D721Med (cell line): Measurements from ENCODE around the gene MRPL33.

Experiments
- DNase-seq: peaks from one replicate; pipeline ENCODE4 v3.0.0; 2011; ENCODE audit warnings: low spot score; ENCODE audit not compliant: insufficient read length
- FAIRE-seq: peaks from 2 replicates; lab custom pipeline; 2011; peaks lifted over from hg19 to GRCh38; lab: Jason Lieb, UNC
- TF ChIP-seq, protein P1 (sequence below): IDR thresholded peaks from 2 replicates; pipeline ENCODE4 v1.5.1; 2012; ENCODE audit warnings: mild to moderate bottlenecking, control low read depth; ENCODE audit not compliant: insufficient read depth; ENCODE audit errors: missing control alignments

The MRPL33 gene

DNA sequence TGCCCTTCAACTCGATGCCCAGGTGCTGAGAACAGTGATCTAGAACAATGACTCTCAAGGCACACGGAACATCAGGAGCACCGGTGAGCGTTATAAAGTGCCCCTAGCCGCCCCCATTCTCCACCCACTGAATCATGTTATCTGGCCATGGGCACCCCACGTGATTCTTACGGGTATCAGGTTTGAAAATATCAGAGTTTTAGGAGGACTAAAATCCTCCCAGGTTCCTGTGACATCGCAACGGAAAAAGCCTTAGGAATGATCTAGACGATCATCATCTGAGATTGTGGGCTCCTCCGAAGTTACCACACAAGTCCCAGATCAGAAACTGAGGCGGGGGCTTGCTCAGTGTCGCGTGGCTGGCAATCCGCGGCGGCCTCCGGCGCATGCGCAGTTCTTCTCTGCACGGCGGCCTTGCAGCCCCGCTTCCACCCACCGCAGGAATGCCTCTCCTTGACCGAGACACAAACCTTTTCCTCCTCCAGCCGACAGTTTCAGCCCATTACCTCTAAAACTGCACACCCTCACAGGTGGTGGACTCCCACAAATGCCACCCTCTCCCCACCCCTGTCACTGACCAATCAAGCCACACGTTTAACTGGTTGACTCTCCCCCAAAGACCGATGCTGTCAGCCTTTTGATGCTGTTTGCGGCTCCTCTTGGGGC is 5.8 kb upstream of the MRPL33 start:
- DNase-seq = no peak
- TF ChIP-seq, protein P1, sequence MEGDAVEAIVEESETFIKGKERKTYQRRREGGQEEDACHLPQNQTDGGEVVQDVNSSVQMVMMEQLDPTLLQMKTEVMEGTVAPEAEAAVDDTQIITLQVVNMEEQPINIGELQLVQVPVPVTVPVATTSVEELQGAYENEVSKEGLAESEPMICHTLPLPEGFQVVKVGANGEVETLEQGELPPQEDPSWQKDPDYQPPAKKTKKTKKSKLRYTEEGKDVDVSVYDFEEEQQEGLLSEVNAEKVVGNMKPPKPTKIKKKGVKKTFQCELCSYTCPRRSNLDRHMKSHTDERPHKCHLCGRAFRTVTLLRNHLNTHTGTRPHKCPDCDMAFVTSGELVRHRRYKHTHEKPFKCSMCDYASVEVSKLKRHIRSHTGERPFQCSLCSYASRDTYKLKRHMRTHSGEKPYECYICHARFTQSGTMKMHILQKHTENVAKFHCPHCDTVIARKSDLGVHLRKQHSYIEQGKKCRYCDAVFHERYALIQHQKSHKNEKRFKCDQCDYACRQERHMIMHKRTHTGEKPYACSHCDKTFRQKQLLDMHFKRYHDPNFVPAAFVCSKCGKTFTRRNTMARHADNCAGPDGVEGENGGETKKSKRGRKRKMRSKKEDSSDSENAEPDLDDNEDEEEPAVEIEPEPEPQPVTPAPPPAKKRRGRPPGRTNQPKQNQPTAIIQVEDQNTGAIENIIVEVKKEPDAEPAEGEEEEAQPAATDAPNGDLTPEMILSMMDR = no peak
- no peak for FAIRE-seq

DNA sequence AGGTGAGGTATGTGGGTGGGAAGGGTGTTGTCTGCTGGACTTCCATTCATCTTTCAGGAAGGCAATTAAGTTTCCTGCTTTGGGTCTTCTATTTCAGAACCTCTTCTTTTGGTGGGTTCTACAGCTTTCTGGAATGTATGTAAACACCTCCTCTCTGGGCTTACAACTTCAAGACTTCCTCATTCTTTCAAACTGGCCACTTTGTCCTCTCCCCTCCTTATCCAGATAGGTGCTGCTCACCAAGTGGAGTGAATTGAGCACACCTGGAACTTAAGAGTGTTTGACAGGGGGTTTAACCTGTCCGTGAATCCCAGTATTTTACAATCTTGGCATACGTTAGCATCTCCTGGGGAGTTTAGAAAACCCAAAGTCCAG is 5.2 kb upstream of the MRPL33 start:
- TF ChIP-seq, protein P1 = no peak
- DNase-seq (no peak), FAIRE-seq (no peak)

DNA sequence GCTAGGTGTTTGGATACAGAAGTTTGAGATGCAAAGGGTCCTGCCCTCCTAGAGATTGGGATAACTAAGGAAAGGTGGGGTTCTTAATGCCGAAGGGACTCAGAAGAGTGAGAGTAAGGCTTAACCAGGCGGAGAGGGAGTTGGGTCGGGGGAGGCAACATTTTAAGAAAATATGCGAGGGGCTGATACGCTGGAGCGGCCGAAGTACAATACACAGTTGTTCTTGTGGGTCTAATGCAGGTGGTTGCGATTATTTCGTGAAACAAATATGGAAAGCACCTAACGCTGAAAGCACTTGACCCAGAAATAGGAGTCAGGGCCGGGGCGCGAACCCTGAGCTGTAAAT is 344 bp upstream of the MRPL33 start:
- DNase-seq (no peak), FAIRE-seq (no peak)
- TF ChIP-seq, protein P1 = no peak

DNA sequence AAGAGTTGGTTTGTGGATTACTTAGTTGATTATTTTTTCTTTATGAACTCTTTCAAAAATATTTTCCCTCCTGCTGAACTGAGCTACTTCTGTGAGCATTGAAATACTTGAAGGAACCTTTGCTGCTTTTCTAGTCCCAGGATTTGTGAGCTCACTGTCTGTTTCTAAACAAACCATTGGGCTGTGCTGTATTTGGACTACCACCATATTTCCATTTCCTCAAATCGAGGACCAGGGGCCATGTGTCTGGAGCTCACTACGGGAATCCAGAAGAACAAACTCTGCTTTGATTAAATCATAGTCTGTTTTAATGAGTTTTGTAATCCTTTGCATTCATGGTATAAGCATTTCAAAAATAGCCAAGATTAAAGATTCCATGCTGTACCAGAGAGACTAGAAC is 1.3 kb downstream of the MRPL33 start:
- FAIRE-seq = no peak
- TF ChIP-seq, protein P1 = no peak

DNA sequence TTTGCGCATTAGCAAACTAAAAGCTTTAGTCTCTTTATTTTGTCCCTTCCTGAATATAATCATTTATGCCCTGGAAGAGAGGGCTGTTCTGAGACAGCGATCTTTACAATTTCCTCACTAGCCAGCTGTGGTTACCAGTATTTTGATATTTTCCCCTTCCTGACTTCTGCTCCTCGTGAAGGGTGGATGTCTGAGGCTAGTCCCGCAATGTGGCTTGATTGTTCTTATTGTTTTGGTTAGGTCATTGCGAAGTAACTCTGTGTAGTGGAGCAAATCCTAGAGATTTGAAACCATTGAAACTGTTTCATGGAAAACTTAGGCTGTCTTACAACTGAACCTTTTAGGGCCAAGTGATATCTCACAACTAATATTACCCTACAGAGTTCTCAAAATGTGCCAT is 2.4 kb downstream of the MRPL33 start:
- TF ChIP-seq, protein P1 = no peak
- no peak for DNase-seq
- no peak for FAIRE-seq

More for the DNA sequence above, 1.3 kb downstream of the MRPL33 start:
- no peak for DNase-seq

DNA sequence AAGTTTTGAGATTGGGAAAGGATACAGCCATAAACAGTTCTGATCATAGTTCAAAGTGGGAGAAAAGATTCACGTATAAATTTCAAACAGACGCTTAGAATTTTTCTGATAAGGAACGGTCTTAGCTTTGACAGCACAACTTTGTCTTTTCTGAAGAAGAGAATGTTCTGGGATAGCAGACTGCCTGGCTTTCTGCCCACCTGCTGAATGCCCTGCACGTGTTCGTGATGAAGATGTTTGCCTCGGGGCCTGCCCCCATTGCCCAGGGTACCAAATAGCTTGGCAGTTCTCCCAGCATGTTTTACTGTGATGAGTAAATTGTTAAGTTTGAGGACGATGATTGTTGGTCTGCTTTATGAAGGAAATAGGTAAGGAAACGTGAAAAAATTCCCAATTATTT is 4.6 kb downstream of the MRPL33 start:
- DNase-seq = no peak

DNA sequence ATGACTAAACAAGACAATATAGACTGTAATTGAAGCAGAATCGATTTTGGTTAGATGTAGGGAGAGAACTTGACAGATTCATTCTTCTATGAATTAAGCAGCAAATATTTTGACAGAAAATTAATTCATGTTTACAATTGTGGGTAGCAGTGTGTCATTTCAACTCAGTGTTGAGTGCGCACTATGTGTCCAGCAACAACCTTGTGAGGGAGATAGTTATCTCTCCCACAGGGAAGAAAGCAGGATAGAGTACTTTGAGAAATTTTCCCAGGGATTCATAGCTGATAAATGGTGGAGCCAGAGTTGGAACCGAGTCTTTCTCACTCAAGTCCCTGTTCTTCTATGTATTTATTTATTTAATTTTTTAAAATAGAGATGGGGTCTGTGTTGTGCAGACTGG is 5.2 kb downstream of the MRPL33 start:
- DNase-seq = no peak
- TF ChIP-seq, protein P1 = no peak
- FAIRE-seq = no peak

More for the DNA sequence above, 4.6 kb downstream of the MRPL33 start:
- TF ChIP-seq, protein P1 = no peak
- no peak for FAIRE-seq
